Neural progenitor cell (in vitro differentiated cells): ENCODE results near the gene STMND1.

Source experiments
- CTCF ChIP-seq: fragments of 200-600 bp; sonication (generic); IDR thresholded peaks from 2 replicates; pipeline ENCODE4 v1.5.1; 2017; ENCODE audit warnings: antibody characterized with exemption, mild to moderate bottlenecking
- EZH2 ChIP-seq: fragments of 200-600 bp; sonication (generic); IDR thresholded peaks from 2 replicates; pipeline ENCODE4 v1.6.1; 2017; ENCODE audit warnings: antibody characterized with exemption, mild to moderate bottlenecking, moderate library complexity
- EZH2phosphoT487 ChIP-seq: fragments of 200-600 bp; sonication (generic); IDR thresholded peaks from 2 replicates; pipeline ENCODE4 v1.6.1; 2017; ENCODE audit warnings: antibody characterized with exemption

DNA sequence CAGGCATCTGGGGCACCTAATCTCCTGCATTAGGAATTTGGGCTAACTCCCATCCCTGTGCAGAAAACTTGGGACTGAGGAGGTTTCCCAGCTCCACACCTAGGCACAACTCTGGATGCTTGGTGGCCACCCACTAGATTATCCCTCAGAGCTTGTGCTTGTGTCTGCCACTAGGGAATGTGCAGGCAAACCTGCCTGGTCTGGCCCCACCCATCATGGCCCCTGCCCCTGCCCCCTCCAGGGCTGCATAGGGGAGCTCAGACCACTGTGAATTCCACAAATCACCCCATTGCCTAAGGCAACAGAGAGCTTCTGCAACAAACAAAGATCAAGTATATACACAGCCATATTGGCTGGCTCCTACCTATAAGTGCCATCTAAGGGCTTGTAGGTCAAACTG, 31.1 kb downstream of the STMND1 start:
- TF ChIP-seq EZH2phosphoT487 (no peak), CTCF (no peak), EZH2 (no peak)
